Prostate gland (tissue), 2 donors: Measurements from ENCODE around the gene DEGS2.

Experiments used
- POLR2A ChIP-seq: fragments of 450-650 bp; IDR thresholded peaks from one replicate; pipeline ENCODE4 v1.6.1; 2016; ENCODE audit warnings: antibody characterized with exemption, mild to moderate bottlenecking
- TF ChIP-seq, protein P1 (sequence below), 4 experiments: fragments of 200-600 bp in 2 of 4; fragments of 450-650 bp in 2 of 4; sonication (generic) in 2 of 4; IDR thresholded peaks; 1 replicate in 3 of 4; 2 replicates in 1 of 4; pipeline ENCODE4 v1.5.1; 2016 to 2019; ENCODE audit warnings: antibody characterized with exemption in 4 of 4, mild to moderate bottlenecking in 2 of 4, moderate library complexity in 2 of 4

DNA sequence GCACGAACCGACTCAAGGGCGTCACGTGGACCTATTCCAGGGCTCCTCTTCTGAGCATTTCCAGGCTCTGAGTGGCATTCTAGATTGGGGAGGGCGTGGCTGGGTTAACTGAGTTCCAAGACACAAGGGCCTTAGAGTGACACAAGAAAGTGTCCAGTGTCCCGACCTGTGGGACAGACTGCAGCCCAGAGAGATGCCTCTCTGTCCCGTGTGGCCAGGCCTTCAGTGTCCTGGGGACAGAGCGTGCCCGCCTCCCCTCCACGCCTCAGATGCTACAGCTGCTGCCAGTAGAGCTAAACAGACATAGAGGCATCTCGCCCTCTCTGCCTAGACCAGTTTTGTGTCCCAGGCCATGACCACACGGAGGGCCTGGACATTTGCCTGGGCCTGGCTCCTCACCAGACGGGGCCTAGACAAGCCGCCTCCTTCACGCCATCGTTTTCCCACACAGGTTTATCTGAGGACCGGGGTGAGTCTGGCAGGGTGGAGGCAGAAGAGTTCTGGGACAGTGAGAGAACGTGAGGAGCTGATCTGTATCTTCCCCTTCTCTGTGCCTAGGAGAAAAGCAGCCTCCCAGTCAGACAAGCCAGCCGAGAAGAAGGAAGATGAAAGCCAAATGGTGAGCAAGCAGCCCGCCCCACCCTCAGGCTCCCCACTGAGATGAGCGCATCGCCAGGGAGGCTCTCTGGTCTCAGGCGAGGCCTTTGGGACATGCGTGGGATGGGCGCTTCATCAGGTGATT, 27.1 kb downstream of the DEGS2 start:
- TF ChIP-seq, protein P1, sequence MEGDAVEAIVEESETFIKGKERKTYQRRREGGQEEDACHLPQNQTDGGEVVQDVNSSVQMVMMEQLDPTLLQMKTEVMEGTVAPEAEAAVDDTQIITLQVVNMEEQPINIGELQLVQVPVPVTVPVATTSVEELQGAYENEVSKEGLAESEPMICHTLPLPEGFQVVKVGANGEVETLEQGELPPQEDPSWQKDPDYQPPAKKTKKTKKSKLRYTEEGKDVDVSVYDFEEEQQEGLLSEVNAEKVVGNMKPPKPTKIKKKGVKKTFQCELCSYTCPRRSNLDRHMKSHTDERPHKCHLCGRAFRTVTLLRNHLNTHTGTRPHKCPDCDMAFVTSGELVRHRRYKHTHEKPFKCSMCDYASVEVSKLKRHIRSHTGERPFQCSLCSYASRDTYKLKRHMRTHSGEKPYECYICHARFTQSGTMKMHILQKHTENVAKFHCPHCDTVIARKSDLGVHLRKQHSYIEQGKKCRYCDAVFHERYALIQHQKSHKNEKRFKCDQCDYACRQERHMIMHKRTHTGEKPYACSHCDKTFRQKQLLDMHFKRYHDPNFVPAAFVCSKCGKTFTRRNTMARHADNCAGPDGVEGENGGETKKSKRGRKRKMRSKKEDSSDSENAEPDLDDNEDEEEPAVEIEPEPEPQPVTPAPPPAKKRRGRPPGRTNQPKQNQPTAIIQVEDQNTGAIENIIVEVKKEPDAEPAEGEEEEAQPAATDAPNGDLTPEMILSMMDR (IDR thresholded peaks at IDR 0.05), result no peak
- no peak for TF ChIP-seq POLR2A
